HepG2 (cell line): ENCODE results near the gene NET1. TPM values are rescaled to one million over a fixed set of nuclear protein-coding genes. Genes with fewer than 3 reads are reported as not detected.

Source experiments
- ARID3A ChIP-seq: IDR thresholded peaks from 2 replicates; pipeline ENCODE4 v1.6.1; 2012; ENCODE audit warnings: low read depth, low read length, improper control_type of control experiment
- ARID5B ChIP-seq: IDR thresholded peaks from 2 replicates; pipeline ENCODE4 v1.4.0; 2020; ENCODE audit warnings: mild to moderate bottlenecking, missing genetic modification reagents
- ELF3 ChIP-seq: IDR thresholded peaks from 2 replicates; pipeline ENCODE4 v1.6.1; 2016; ENCODE audit warnings: missing genetic modification reagents, missing compliant biosample characterization
- GTF3A ChIP-seq: sonication (generic); formaldehyde crosslinking; conservative IDR thresholded peaks from 2 replicates; pipeline ENCODE4 v1.4.0; 2020; ENCODE audit warnings: mild to moderate bottlenecking, missing genetic modification reagents
- MYNN ChIP-seq: sonication (generic); formaldehyde crosslinking; IDR thresholded peaks from 2 replicates; pipeline ENCODE4 v1.4.0; 2020; ENCODE audit warnings: mild to moderate bottlenecking, low read depth, missing genetic modification reagents
- NONO ChIP-seq, 2 experiments: fragments of 450-650 bp in 1 of 2; sonication (generic) in 1 of 2; formaldehyde crosslinking in 1 of 2; IDR thresholded peaks in 1 of 2; conservative IDR thresholded peaks in 1 of 2; 2 replicates each; pipeline versions ENCODE4 v1.6.1 to v1.8.0; 2017 to 2022; ENCODE audit warnings: mild to moderate bottlenecking in 1 of 2, missing genetic modification reagents in 1 of 2, moderate library complexity in 1 of 2
- NR2F2 ChIP-seq: IDR thresholded peaks from 2 replicates; pipeline ENCODE4 v1.6.1; 2012; ENCODE audit warnings: low read depth, inconsistent platforms, borderline replicate concordance
- PHF20 ChIP-seq: sonication (generic); formaldehyde crosslinking; IDR thresholded peaks from 2 replicates; pipeline ENCODE4 v1.5.0; 2020; ENCODE audit warnings: mild to moderate bottlenecking, missing genetic modification reagents
- SALL1 ChIP-seq: sonication (generic); formaldehyde crosslinking; IDR thresholded peaks from 2 replicates; pipeline ENCODE4 v1.8.0; 2022; ENCODE audit warnings: mild to moderate bottlenecking, missing genetic modification reagents
- TCF7L2 ChIP-seq: IDR thresholded peaks from 2 replicates; pipeline ENCODE4 v1.6.1; 2011; ENCODE audit warnings: mild to moderate bottlenecking, low read depth, low read length, moderate library complexity
- TRAFD1 ChIP-seq: sonication (generic); formaldehyde crosslinking; IDR thresholded peaks from 2 replicates; pipeline ENCODE4 v1.5.1; 2020; ENCODE audit warnings: missing genetic modification reagents, mild to moderate bottlenecking, borderline replicate concordance
- UBTF ChIP-seq: sonication (generic); formaldehyde crosslinking; IDR thresholded peaks from 2 replicates; pipeline ENCODE4 v1.4.0; 2020; ENCODE audit warnings: mild to moderate bottlenecking, missing genetic modification reagents
- ZGPAT ChIP-seq: IDR thresholded peaks from 2 replicates; pipeline ENCODE4 v1.6.1; 2016; ENCODE audit warnings: mild to moderate bottlenecking
- ZNF10 ChIP-seq: sonication (generic); formaldehyde crosslinking; IDR thresholded peaks from 2 replicates; pipeline ENCODE4 v1.4.0; 2020; ENCODE audit warnings: mild to moderate bottlenecking, low read depth, missing genetic modification reagents, borderline replicate concordance
- ZNF256 ChIP-seq: sonication (generic); formaldehyde crosslinking; conservative IDR thresholded peaks from 2 replicates; pipeline ENCODE4 v1.4.0; 2020; ENCODE audit warnings: missing genetic modification reagents
- ZNF549 ChIP-seq: sonication (generic); formaldehyde crosslinking; IDR thresholded peaks from 2 replicates; pipeline ENCODE4 v1.5.0; 2020; ENCODE audit warnings: missing genetic modification reagents
- polyA plus RNA-seq, 8 experiments: library from polyadenylated mRNA; depleted of rRNA in 3 of 8; stranded (reverse) in 7 of 8; unstranded in 1 of 8; fragments of >200 nt; fragmentation: Illumina TruSeq in 4 of 8; extraction: Trizol in 4 of 8; gene quantifications; 2 replicates each; pipeline versions ENCODE4 v1.2.1 to v1.2.3, GENCODE V29; 2011 to 2016; ENCODE audit warnings: low read depth in 4 of 8, missing spikeins in 1 of 8, mixed read lengths in 1 of 8; ENCODE audit not compliant: insufficient read depth in 1 of 8
- total RNA-seq, 5 experiments: library from RNA; depleted of rRNA; stranded (reverse); fragments of >200 nt; fragmentation: Illumina TruSeq; extraction: Trizol; gene quantifications; 2 replicates each; pipeline ENCODE4 v1.2.3, GENCODE V29; 2016; ENCODE audit warnings: low read depth in 1 of 5

The NET1 gene
- total and polyA plus RNA-seq, 2 of the 13 experiments (the other 11 are each of a cell fraction or from before 2014, with no cell fraction given), result 48.1 to 65.8 TPM

- TF ChIP-seq UBTF (CRISPR knock-in tag) (no peak), TCF7L2 (no peak), ZGPAT (CRISPR knock-in tag) (0 out of 2 replicates have a peak, but pooled peaks have one; percentile 12), SALL1 (no peak), ZNF549 (no peak), ZNF10 (no peak), ELF3 (CRISPR knock-in tag) (0 out of 2 replicates have a peak, but pooled peaks have one; percentile 16), ARID3A (peak; percentile 67), NR2F2 (0 out of 2 replicates have a peak, but pooled peaks have one; percentile 16), NONO (IDR thresholded peaks at IDR 0.05) (no peak), NONO (CRISPR knock-in tag; conservative IDR thresholded peaks at IDR 0.05) (no peak), MYNN (CRISPR knock-in tag) (no peak), PHF20 (CRISPR knock-in tag) (no peak), ARID5B (CRISPR knock-in tag) (peak; percentile 44), ZNF256 (CRISPR knock-in tag) (no peak), GTF3A (no peak), TRAFD1 (no peak)
Observed at GRCh38 chr10:5448333-5449001, 36.1 kb downstream of the NET1 start (continued).
